Glutamatergic neuron (in vitro differentiated cells): Measurements from ENCODE around the gene CELF2. TPM values are rescaled to one million over a fixed set of nuclear protein-coding genes. Genes with fewer than 3 reads are reported as not detected.

Experiments
- DNase-seq: peaks from one replicate; pipeline ENCODE4 v3.0.0; 2022
- H3K27ac Mint-ChIP-seq: one replicate; pipeline ENCODE4 v1.8.0; 2020; ENCODE audit warnings: mild to moderate bottlenecking, mixed read lengths, inconsistent platforms; ENCODE audit not compliant: unreplicated experiment
- H3K27me3 Mint-ChIP-seq: one replicate; pipeline ENCODE4 v1.8.0; 2020; ENCODE audit warnings: mild to moderate bottlenecking, moderate library complexity, mixed read lengths, inconsistent platforms; ENCODE audit not compliant: unreplicated experiment
- H3K36me3 Mint-ChIP-seq: one replicate; pipeline ENCODE4 v1.8.0; 2020; ENCODE audit warnings: mild to moderate bottlenecking, mixed read lengths, inconsistent platforms; ENCODE audit not compliant: unreplicated experiment
- H3K4me1 Mint-ChIP-seq: one replicate; pipeline ENCODE4 v1.8.0; 2020; ENCODE audit warnings: mild to moderate bottlenecking, low read depth, mixed read lengths, inconsistent platforms; ENCODE audit not compliant: unreplicated experiment
- H3K4me3 Mint-ChIP-seq: one replicate; pipeline ENCODE4 v1.8.0; 2020; ENCODE audit warnings: mild to moderate bottlenecking, mixed read lengths, inconsistent platforms; ENCODE audit not compliant: unreplicated experiment
- H3K9me3 Mint-ChIP-seq: one replicate; pipeline ENCODE4 v1.8.0; 2020; ENCODE audit warnings: mild to moderate bottlenecking, moderate library complexity, mixed read lengths, inconsistent platforms; ENCODE audit not compliant: unreplicated experiment
- total RNA-seq: library from RNA; stranded (reverse); fragmentation: NEBNext Ultra II Directional; extraction: Animal tissue kit (Norgen Biotek cat#: 25700); gene quantifications from one replicate; pipeline ENCODE4 v1.2.1, GENCODE V29; 2021; ENCODE audit not compliant: unreplicated experiment
- TF ChIP-seq, protein P1 (sequence below): fragments of 200-600 bp; sonication (generic); IDR thresholded peaks from one replicate; pipeline ENCODE4 v1.5.0; 2021; ENCODE audit not compliant: partially characterized antibody, unreplicated experiment

Gene CELF2
- total RNA-seq, 1 donor from 2014 or later, result 47.4 TPM

DNA sequence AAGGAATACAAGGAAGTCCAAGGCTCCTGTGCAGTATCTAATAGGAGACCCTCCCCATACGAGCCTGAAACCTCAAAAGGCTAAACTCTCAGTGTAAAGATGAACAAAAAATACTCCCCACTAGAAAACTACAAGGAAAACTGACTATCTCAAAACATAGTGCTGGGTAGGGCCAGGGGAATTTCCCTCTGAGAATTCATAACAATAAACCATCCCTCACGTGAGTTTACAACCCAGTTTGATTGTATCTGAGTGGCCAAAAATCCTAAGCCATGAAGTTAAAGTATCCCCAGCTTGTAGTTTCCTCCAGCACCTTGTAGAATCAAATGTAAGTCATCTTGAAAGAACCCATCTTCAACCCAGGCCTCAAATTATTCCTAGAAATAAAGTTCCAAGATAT lies 293.4 kb downstream of the CELF2 start:
- TF ChIP-seq, protein P1, sequence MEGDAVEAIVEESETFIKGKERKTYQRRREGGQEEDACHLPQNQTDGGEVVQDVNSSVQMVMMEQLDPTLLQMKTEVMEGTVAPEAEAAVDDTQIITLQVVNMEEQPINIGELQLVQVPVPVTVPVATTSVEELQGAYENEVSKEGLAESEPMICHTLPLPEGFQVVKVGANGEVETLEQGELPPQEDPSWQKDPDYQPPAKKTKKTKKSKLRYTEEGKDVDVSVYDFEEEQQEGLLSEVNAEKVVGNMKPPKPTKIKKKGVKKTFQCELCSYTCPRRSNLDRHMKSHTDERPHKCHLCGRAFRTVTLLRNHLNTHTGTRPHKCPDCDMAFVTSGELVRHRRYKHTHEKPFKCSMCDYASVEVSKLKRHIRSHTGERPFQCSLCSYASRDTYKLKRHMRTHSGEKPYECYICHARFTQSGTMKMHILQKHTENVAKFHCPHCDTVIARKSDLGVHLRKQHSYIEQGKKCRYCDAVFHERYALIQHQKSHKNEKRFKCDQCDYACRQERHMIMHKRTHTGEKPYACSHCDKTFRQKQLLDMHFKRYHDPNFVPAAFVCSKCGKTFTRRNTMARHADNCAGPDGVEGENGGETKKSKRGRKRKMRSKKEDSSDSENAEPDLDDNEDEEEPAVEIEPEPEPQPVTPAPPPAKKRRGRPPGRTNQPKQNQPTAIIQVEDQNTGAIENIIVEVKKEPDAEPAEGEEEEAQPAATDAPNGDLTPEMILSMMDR, result no peak
- DNase-seq, result no peak
- no peak overlapping the region for H3K4me3 Mint-ChIP-seq
- peaks cover 7% of the 10 kb centered on the region for H3K27me3 Mint-ChIP-seq
- H3K36me3 Mint-ChIP-seq, result peaks cover 57% of the 10 kb centered on the region
- H3K27ac Mint-ChIP-seq, result no peak overlapping the region
- H3K4me1 Mint-ChIP-seq, result peaks cover 2% of the 10 kb centered on the region
- peaks cover 6% of the 10 kb centered on the region for H3K9me3 Mint-ChIP-seq

DNA sequence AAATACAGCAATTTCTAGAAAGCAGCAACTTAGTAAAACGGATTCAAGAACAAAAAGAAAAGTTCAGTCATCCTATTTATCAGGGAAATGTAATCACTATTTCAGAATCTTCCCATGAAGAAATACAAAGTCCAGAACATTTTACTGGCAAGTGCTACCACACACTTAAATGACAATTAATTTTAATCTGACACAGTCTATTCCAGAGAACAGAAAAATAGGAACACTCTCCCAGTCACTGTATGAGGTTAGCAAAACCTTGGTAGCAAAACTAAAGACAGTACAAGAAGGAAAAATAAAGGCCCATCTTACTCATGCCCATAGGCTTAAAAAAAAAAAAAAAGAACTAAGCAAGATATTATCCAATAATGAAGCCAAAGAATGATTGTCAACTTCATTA lies 295.8 kb downstream of the CELF2 start:
- Mint-ChIP-seq H3K27me3 (peaks cover 7% of the 10 kb centered on the region), H3K36me3 (peaks cover 45% of the 10 kb centered on the region), H3K27ac (no peak overlapping the region), H3K4me1 (peaks cover 6% of the 10 kb centered on the region), H3K9me3 (peaks cover 4% of the 10 kb centered on the region), H3K4me3 (no peak overlapping the region)
- DNase-seq, result no peak
- TF ChIP-seq, protein P1, result no peak

DNA sequence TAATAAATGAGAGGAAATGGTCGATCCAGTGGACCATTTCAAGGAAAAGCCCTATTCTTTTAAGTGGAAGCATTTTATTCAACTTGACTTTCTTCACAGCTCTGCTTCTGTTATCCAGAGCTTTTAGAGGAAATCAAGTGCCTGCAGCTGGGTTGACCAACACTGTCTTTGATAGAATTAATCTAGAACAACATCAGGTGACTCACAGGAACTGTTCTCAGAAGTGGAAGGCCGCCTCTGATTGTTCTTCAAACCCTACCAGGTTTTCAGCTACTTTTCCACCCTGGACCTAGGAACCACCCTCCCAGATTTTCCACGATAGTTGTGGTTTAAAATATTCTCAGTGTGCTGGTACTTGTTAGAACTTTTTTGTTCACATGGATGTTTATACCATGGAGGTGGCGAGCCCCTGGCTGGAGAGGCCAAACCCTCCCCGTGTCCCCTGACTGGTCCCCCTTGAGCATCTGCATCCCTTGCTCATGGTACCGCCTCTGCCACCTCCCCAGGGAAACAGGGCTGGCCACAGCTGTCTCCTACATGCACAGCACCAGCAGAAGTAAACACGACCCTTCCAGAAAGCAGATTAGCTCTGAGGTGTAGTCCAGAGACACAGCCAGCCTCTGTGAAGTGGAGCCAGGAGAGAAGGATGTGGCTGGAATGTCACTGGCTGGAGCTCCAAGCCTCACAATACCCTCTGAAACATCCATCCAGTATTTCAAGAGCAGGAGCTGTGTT lies 300.4 kb downstream of the CELF2 start:
- TF ChIP-seq, protein P1, result no peak
- DNase-seq, result no peak
- H3K36me3 Mint-ChIP-seq, result peaks cover 38% of the 10 kb centered on the region
- peaks cover 14% of the 10 kb centered on the region for H3K27me3 Mint-ChIP-seq
- H3K4me1 Mint-ChIP-seq, result peaks cover 6% of the 10 kb centered on the region
- H3K4me3 Mint-ChIP-seq, result no peak overlapping the region
- H3K27ac Mint-ChIP-seq, result no peak overlapping the region
- H3K9me3 Mint-ChIP-seq, result peaks cover 2% of the 10 kb centered on the region

DNA sequence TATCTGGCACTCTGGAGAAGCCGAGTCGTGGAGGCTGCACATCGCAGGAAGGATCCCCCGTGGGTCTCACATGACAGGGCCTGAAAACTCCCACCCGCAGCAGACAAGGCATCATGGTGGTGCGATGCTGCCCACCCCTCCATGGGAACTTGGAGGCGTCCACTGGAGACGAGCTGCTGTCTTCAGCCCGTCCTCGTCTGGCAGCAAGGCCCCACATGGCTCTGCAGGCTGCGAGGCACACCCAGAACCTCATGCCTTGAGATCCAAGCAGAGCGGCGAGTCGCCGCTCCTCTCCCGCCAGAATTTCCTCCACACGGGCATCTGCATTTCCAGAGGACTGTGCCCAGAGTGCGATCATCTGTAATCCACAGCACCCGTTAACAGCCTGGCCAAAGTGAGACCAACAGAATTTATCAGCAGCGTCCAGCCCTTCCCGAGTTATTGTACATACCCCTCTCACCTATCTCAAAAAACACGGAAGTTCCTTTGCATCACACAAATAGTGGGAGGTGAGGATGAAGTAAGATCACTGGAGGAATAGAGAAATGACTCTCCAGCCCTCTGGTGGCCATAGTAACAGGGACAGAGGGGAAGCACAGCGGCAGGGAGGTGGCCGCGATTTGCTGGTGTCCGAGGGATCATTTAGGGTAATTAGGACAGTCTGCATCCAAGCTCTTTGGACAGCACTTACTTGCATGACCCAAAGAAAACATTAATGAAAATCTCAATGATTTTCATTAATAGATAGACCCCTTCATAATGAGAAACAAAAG lies 301.3 kb downstream of the CELF2 start:
- Mint-ChIP-seq H3K27me3 (peaks cover 9% of the 10 kb centered on the region), H3K27ac (no peak overlapping the region)

More for the DNA sequence above, 301.3 kb downstream of the CELF2 start:
- H3K36me3 Mint-ChIP-seq, result peaks cover 31% of the 10 kb centered on the region
- H3K4me1 Mint-ChIP-seq, result peaks cover 4% of the 10 kb centered on the region
- TF ChIP-seq, protein P1, result no peak
- H3K4me3 Mint-ChIP-seq, result no peak overlapping the region
- peaks cover 2% of the 10 kb centered on the region for H3K9me3 Mint-ChIP-seq
- no peak for DNase-seq
